ENCODE data around the gene EEF1AKMT2.
A peak's percentile ranks its signal among the peaks of the same experiment; 100 is the strongest.

Gene EEF1AKMT2

DNA sequence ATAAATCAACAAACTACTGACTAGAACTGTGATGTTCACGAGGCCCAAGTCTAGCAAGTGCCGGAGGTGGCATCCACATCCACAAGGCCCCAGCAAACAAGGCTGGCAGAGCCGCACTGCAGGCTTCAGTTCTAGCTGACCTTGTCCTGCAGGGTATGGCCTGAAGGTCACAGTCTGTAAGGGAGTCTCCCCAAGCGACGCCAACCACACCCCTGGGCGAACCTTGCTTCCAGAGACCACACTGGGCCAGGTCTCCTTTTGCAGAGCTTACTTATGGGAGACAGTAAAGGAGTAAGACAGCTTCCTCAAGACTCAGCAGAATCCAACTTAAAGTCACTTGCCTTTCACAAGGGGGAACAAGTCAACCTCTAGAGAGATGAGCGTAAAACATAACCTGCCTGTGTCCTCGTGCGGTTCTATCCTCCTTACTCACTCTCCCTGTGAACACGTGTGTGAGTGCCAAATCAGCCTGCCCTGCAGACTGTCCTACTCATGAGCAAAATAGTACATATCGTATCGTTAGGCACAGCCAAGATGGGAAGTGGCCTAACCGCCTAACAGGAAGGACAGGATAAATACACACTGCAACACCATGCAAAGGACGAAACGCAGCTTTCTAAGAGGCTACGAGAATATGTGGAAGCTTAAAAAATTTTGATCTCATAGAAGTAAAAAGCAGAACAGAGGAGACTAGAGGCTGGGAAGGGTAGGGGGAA, 70.2 kb downstream of the EEF1AKMT2 start:
- DNase-seq (ENCODE audit: low read depth), result no peak

DNA sequence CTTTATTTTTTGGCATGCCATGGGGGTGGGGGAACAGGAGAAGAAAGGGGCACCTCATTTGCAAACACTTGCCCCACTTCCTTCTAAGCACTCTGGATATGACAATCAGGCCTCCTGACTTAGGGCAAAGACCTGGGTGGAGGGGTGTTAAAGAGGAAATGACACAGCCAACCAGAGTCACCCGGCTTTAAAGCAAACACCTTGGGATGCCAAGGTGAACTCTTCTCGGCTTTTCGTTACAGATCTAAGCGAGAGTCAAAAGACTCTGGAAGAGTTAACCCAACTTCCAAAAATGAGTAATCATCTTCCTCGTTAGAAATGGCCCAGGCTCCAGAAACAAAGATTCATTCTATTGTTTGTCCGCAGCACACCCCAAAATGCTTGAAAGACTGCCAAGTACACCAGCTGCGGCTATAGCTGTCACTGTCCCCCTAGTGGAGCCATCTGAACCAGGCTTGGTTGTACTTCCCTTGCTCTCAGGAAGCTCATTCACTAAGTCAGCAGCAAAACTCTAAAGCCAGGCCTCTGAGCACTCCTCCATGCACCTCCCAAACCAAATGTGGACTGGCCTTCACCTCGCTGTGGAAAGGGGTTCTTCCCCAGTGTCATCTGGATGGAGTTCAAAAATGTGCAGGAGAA, 72.4 kb downstream of the EEF1AKMT2 start:
- peak; percentile 65 for DNase-seq (ENCODE audit: low read depth)

DNA sequence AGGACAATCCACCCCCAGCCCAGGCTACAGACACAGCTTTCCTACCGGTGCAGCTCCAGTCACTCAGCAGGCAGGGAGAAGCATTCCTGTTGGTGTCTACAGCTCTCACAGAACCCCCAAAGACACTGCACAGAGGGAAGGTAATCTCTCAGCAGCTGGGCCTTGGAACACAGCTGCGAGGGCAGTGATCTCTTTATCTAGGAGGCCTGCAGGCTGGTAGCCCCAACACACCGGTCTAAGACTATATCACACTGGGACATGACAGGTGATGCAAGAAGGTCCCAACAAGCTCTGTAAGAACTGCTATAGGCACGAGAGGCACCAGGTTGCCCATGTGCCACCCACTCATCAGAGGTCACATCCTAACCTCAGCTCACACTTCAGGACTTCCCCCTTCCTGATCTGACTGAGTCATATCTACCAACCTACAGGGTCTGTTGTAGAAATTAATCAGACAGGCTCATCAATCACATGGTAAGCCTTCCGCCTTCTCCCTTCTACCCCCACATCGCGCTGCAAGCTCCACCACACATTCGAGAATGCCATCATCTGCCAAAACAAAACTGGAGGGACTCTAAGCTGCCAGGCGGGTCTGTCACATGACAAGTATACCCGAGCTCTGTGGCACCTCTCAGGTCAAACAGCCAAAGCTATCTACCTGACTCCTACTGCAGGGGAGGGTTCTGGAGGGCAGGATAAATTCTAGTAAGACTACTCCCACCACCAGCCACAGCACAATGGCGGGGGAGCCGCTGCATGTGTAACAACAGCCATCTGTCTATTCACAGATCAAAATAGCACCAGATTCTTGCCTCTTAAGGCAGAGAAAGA, 73.6 kb downstream of the EEF1AKMT2 start:
- DNase-seq (ENCODE audit: low read depth), result no peak

DNA sequence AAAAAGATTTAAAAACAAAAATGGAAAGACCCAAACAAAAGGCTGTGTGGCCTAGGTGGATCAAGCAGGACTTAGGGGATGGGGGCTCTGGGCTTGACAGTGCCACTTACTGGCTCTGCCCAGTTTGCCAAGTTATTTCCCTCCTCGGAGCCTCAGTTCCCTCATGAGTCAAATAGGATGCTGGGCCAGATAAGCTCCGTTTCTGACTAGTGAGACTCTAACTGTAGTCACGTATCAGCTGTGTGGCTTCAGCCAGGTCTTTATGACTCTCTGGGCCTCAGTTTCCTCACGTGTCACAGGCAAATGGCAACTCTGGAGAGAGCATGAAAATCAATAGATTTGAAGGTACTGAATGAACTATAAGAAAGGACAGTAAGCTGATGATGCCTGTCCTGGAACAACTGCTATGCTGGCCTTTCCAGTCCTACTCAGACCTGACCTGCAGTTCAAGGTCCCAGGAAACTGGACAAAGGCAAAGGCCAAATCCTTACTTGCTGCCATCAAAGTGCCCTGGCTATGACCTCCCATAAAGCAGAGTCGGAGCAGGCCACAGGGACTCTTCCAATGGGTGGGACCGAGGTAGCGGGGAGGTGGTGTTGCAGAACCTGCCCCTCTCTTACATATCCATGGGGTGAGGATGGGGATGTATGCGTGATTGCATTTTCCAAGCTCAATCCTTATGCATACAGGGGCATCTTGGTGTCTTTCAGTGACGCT, 74.5 kb downstream of the EEF1AKMT2 start:
- DNase-seq (ENCODE audit: low read depth), result no peak

DNA sequence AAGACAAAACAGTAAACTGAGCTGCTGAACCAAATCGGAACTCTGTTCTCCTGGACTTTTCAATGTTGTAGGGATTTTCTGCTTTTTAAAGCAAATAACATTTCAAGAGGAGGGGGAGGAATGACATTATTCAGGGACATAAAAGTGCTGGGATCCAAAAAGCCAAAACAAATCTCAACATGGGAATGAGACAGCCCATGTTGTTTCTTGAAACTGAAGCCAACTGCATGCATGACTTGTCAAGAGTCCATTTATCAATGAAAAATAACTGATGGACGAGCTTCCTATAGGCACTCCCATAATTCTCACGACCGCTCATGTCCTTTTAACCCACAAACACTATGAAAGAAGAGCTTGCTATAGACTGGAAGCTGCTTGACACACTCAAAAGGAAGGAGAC, 75.3 kb downstream of the EEF1AKMT2 start:
- DNase-seq (ENCODE audit: low read depth), result no peak

DNA sequence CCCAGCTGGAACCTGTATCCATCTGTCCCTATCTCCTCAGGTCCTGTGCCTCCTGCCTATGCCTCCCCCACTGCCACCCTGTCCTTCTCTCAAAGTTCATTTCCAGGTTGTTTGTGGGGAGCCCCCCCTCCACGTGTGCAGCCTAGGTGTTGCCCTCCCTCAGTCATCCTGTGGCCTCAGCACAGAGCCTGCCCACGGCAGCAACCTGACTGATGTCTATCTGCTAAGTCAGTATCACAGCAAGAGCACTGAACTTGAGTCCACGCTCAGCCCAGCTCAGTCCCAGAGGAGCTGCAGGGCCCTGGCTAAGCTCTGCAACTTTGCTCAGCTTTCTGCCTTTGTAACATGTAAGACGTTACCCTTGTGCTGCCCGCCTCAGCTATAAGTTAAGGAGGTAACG, 76.2 kb downstream of the EEF1AKMT2 start:
- no peak for DNase-seq (ENCODE audit: low read depth)

DNA sequence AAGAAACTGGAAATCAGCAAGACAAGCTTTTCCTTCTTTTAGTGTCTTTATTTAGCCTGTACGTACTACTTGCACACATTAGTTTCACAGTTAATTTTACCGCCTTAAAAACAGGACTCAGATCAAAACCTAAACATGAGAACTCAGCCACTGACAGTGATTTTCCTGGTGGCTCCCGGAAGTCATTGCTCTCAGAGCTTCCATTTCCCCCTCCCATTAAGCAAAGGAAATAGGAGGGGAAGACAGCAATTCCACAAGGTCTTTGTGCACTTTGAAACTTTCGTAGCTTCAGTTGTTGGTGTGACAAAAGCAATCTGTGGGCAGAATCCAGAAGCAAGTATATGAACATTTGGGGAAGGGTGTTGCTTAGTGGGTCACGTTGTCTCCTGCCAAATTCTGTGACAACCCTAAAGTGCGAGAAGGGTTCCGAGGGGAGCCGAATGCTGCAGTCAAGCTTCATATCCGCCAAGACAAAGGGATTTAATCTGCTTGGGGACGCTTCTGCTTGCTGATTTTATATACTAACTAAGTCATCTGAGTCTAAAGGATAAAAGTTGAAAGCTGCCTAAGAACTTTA, 77.9 kb downstream of the EEF1AKMT2 start:
- DNase-seq (ENCODE audit: low read depth), result no peak

DNA sequence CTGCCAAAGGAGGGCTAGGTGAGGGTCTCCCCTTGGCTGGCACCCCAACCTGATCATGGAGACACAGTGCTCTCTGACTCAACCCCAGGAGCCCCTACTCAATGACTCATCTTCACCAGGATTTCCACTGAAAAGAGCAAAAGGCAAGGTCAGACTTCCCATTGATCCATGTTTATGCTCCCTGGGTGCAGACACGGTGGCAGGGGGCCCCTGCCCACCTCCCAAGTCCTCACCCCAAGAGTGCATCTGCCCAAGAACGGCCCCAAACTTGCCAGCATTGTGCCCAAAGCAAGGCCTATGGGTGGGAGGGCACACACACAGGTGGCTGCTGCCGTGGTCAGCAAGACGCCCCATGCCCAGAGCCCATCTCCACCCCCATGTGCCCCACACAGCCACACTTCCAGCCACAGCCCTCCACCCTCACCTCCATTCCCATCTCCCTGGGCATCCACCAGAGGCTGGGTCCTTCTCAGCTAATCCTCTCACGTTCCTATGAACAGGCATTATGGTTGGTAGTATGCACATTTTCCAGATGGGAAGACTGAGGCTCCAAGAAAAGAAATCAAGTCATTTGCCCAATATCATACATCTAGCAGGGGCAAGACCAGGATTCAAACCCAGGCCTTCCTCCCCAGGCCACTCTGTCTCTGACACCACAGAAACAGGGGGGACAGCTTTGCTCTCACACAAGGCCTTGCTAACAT, 78.8 kb downstream of the EEF1AKMT2 start:
- DNase-seq (ENCODE audit: low read depth), result no peak

DNA sequence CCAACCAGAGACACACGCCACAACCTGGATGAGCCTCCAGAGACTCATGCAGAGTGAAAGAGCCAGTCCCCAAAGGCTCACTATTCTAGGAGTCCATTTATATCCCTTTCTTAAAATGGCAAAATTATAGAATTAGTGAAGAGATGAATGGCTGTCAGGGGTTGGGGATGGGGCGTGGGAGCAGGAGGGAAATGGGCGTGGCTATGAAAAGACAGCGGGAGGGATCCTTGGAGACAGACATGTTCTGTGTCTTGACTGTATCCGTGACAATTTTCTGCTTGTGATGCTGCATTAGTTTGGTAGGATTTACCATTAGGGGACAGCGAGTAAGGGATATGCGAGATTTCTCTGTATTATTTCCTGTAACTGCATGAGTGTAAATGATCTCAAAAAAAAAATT, 80.5 kb downstream of the EEF1AKMT2 start:
- no peak for DNase-seq (ENCODE audit: low read depth)

DNA sequence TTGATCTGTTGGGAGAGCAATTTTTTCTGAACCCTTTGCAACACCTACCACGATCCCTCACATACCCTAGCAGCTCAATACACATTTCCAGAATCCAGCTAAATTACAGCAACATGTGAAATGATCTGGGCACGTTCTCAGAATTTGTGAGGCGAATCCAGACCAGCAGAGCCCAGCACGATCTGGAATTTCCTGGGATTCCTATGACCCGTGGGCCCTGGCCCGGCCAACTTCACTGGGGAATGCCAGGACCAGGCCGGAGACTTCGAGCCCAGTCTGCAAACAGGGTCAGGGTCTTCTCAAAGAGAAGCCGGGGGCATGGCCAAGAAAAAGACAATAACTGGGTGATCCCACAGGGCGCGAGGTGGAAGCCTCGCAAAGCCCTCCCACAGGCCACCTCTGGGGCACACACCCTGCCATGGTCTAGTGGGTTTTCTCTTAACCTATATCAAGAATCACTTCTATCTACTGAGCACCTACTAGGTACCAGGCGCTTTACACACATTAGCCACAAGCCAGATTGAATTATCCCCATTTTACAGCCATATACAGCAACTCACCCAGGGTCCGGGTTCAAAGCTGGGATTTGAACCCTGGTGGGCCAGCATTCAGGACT, 81.3 kb downstream of the EEF1AKMT2 start:
- no peak for DNase-seq (ENCODE audit: low read depth)

DNA sequence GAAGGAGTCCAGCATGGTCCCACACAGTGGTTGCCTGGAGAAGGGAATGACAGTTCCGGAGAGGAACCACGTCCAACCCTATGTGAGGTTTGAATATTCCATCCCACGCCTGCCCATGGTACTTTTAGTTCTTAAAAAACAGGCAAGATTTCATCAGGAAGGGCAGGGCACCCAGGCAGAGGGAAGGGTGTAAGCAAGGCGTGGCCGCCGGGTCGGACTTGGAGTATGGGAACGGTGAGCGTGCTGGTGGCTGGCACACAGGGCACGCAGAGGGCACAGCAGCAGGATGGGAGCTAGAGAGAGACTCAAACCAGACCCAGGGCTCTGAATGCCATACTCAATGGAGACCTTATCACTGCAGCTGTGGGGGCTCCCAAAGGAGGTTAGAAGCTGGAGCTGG, 81.8 kb downstream of the EEF1AKMT2 start:
- DNase-seq (ENCODE audit: low read depth), result no peak

DNA sequence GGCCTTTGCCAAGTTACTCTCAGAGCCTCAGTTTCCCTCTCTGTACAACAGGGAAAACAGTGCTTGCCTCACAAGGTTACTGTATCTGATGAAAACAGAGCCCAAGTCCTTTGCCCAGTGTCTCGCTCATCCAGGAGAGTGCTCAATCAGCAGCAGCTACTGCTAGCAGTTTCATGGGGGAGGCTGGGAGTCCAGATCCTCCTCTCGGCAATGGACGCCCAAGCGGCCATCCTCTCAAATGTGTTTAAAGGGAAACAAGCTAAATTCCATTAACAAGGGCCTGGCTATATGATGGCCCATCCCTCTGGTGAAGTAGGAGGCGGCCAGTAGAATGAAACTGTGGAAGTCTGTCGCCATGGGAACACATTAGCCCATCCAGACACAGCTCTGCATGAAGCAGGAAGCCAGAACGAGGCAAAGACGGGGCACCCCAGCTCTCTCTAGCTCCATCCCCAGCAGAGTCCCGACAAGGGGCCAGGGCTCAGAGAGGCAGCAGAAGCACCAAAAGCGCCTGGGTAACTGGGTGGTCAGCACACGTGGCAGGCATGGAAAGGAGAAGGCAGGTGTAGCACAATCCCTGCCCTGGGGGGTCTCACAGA, 82.7 kb downstream of the EEF1AKMT2 start:
- DNase-seq (ENCODE audit: low read depth), result peak; percentile 19

DNA sequence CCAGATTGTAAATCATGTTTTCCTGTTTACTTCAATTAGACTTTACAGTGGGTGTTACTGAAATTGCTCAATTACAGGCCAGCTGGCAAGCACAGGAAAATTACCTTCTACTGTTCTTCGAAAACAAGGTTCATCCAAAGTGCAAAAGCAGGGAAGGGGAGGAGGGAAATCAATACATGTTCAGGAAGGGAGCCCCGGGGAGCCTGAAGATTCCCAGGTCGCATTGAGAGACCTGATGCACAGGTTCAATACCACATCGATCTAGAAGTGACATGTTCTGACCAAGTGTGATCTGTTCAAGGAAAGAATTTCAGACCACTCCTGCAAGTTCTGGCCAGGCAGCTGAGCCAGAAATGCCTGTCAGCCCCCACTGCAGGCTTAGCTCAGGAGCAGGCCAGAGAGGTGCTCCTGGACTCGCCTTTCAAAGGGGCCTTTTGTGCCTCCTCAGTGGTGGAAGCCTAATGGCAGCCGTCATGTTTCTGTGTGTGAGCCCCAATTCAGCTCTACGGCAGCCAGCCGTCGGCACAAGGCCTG, 83.4 kb downstream of the EEF1AKMT2 start:
- no peak for DNase-seq (ENCODE audit: low read depth)
